Neuronal stem cell (in vitro differentiated cells): ENCODE measurements around the gene ACTBL2.

ENCODE experiments used
- DNase-seq: peaks from one replicate; pipeline ENCODE4 v3.0.0-alpha.2; 2013; ENCODE audit warnings: low spot score
- H2AFZ ChIP-seq: one replicate; pipeline ENCODE4 v1.6.1; 2013; ENCODE audit warnings: mild to moderate bottlenecking, low read length, inconsistent platforms
- H2AK5ac ChIP-seq: 2 replicates; pipeline ENCODE4 v1.6.1; 2013; ENCODE audit warnings: low read depth, mild to moderate bottlenecking, inconsistent platforms, low read length, moderate library complexity, mixed read lengths
- H2BK120ac ChIP-seq: 2 replicates; pipeline ENCODE4 v1.6.1; 2013; ENCODE audit warnings: low read depth, mild to moderate bottlenecking, inconsistent platforms, low read length, moderate library complexity, mixed read lengths
- H2BK12ac ChIP-seq: one replicate; pipeline ENCODE4 v1.6.1; 2013; ENCODE audit warnings: low read length, inconsistent platforms
- H2BK15ac ChIP-seq: 2 replicates; pipeline ENCODE4 v1.6.1; 2013; ENCODE audit warnings: mild to moderate bottlenecking, low read length, inconsistent platforms, mixed read lengths
- H2BK5ac ChIP-seq: one replicate; pipeline ENCODE4 v1.6.1; 2013; ENCODE audit warnings: inconsistent platforms, mild to moderate bottlenecking, low read length, moderate library complexity
- H3K14ac ChIP-seq: one replicate; pipeline ENCODE4 v1.6.1; 2013; ENCODE audit warnings: low read length, inconsistent platforms
- H3K18ac ChIP-seq: 2 replicates; pipeline ENCODE4 v1.6.1; 2013; ENCODE audit warnings: low read length, inconsistent platforms
- H3K23ac ChIP-seq: 2 replicates; pipeline ENCODE4 v1.6.1; 2013; ENCODE audit warnings: low read depth, mild to moderate bottlenecking, mixed read lengths, low read length, inconsistent platforms; ENCODE audit not compliant: poor library complexity
- H3K27ac ChIP-seq: replicated peaks from 3 replicates; pipeline ENCODE4 v1.5.1; 2013; ENCODE audit warnings: low read length, inconsistent platforms
- H3K27me3 ChIP-seq, 3 experiments: 2 replicates each; pipeline ENCODE4 v1.6.1; 2013; ENCODE audit warnings: low read length in 3 of 3, mild to moderate bottlenecking in 2 of 3, inconsistent platforms in 1 of 3, low read depth in 1 of 3, mixed read lengths in 1 of 3, moderate library complexity in 1 of 3; ENCODE audit not compliant: control insufficient read depth in 3 of 3, insufficient read depth in 3 of 3
- H3K36me3 ChIP-seq, 2 donors: replicated peaks in 1 of 2; 2 replicates each; pipeline ENCODE4 v1.6.1; 2013; ENCODE audit warnings: low read length in 2 of 2; ENCODE audit not compliant: control insufficient read depth in 2 of 2, insufficient read depth in 2 of 2
- H3K4ac ChIP-seq: 2 replicates; pipeline ENCODE4 v1.6.1; 2013; ENCODE audit warnings: inconsistent platforms, mild to moderate bottlenecking, low read length, moderate library complexity
- H3K4me1 ChIP-seq, 2 donors: 1 replicate in 1 of 2; 2 replicates in 1 of 2; pipeline ENCODE4 v1.6.1; 2013; ENCODE audit warnings: low read length in 2 of 2, low read depth in 1 of 2; ENCODE audit not compliant: control insufficient read depth in 2 of 2, insufficient read depth in 1 of 2
- H3K4me2 ChIP-seq: one replicate; pipeline ENCODE4 v1.6.1; 2013; ENCODE audit warnings: mild to moderate bottlenecking, low read length, inconsistent platforms; ENCODE audit not compliant: insufficient read depth, poor library complexity, severe bottlenecking
- H3K4me3 ChIP-seq, 2 donors: 2 replicates each; pipeline ENCODE4 v1.5.1; 2013; ENCODE audit warnings: low read length in 2 of 2, mild to moderate bottlenecking in 2 of 2, inconsistent platforms in 1 of 2, moderate library complexity in 1 of 2
- H3K79me1 ChIP-seq: one replicate; pipeline ENCODE4 v1.6.1; 2013; ENCODE audit warnings: low read depth, mild to moderate bottlenecking, inconsistent platforms, low read length, moderate library complexity
- H3K9ac ChIP-seq: one replicate; pipeline ENCODE4 v1.6.1; 2013; ENCODE audit warnings: mild to moderate bottlenecking, low read depth, low read length, inconsistent platforms; ENCODE audit not compliant: poor library complexity
- H3K9me3 ChIP-seq, 2 donors: replicated peaks in 1 of 2; 2 replicates each; pipeline versions ENCODE3 to v1.6.1; 2013; ENCODE audit warnings: low read length in 2 of 2, mild to moderate bottlenecking in 2 of 2, inconsistent platforms in 1 of 2, low read depth in 1 of 2, mixed read lengths in 1 of 2, moderate library complexity in 1 of 2; ENCODE audit not compliant: control insufficient read depth in 2 of 2, insufficient read depth in 1 of 2
- H4K8ac ChIP-seq: one replicate; pipeline ENCODE4 v1.6.1; 2013; ENCODE audit warnings: low read depth, mild to moderate bottlenecking, inconsistent platforms, low read length, moderate library complexity
- H4K91ac ChIP-seq: one replicate; pipeline ENCODE4 v1.6.1; 2013; ENCODE audit warnings: low read length, low read depth, mild to moderate bottlenecking, inconsistent platforms; ENCODE audit not compliant: poor library complexity
- WGBS, 2 donors: extraction: QIAGEN DNeasy Blood & Tissue Kit; methylation state at CpG; one replicate each; pipeline ENCODE4 v1.1.7; 2013; ENCODE audit warnings: missing lambda C conversion rate in 2 of 2, mixed read lengths in 1 of 2; ENCODE audit not compliant: insufficient read length in 2 of 2, insufficient replicate concordance in 1 of 2; ENCODE audit errors: extremely low coverage in 2 of 2; 5-methylcytosine and 5-hydroxymethylcytosine counted together

Gene ACTBL2

GRCh38 chr5:57437976-57438805 is 44.4 kb downstream of the ACTBL2 start:
- no peak overlapping the region for H3K4me3 ChIP-seq
- H3K27ac ChIP-seq = no peak overlapping the region
- DNase-seq = no peak
- no peak overlapping the region for H2BK15ac ChIP-seq
- H3K36me3 ChIP-seq = no peaks in the 10 kb centered on the region
- no peaks in the 10 kb centered on the region for H3K4me1 ChIP-seq
- no peak overlapping the region for H2BK12ac ChIP-seq
- H3K18ac ChIP-seq = no peak overlapping the region
- H3K9ac ChIP-seq = no peak overlapping the region
- H3K4ac ChIP-seq = no peak overlapping the region
- H3K27me3 ChIP-seq = peaks cover 0 to 4% (median 0%) of the 10 kb centered on the region in 3 experiments
- no peak overlapping the region for H3K14ac ChIP-seq
- H3K4me2 ChIP-seq = no peak overlapping the region
- H2AFZ ChIP-seq = no peak overlapping the region
- no peak overlapping the region for H3K23ac ChIP-seq
- no peak overlapping the region for H4K8ac ChIP-seq
- no peak overlapping the region for H2BK5ac ChIP-seq
- no peaks in the 10 kb centered on the region for H3K9me3 ChIP-seq
- H2BK120ac ChIP-seq = no peak overlapping the region
- WGBS, 2 donors = no CpG with 5 or more reads among the region's 8 CpGs
- H3K79me1 ChIP-seq = no peaks in the 10 kb centered on the region
- no peak overlapping the region for H4K91ac ChIP-seq
- H2AK5ac ChIP-seq = no peak overlapping the region

DNA sequence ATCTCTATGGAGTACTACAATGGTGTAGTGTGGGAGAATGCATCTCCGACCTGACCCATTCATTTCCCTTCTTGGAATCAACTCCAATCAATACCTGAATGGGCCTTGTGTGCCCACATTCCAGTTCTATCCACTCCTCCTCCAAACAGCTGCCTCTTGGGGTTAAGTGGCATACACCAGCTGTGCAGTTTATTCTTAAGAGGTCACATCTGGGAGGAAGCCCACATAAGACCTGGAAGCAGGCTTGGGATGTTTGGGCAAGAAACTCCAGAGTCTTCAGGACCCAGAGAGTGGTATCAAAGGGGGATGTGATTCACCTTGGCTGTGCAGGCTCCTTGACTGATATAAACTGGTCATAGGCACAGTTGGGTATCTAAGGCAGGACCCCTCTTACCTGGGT is 46.0 kb downstream of the ACTBL2 start:
- H3K18ac ChIP-seq = no peak overlapping the region
- no peaks in the 10 kb centered on the region for H3K27me3 ChIP-seq
- H3K9me3 ChIP-seq = no peaks in the 10 kb centered on the region
- H2BK120ac ChIP-seq = no peak overlapping the region
- H3K4me2 ChIP-seq = no peak overlapping the region
- H4K8ac ChIP-seq = no peak overlapping the region
- no peak overlapping the region for H2BK5ac ChIP-seq
- H2BK15ac ChIP-seq = no peak overlapping the region
- H3K27ac ChIP-seq = no peak overlapping the region
- H3K4ac ChIP-seq = no peak overlapping the region
- no peak overlapping the region for H3K9ac ChIP-seq
- WGBS, 2 donors = no CpG with 5 or more reads among the region's 1 CpG
- no peak for DNase-seq
- H3K79me1 ChIP-seq = no peaks in the 10 kb centered on the region
- no peak overlapping the region for H3K23ac ChIP-seq
- no peak overlapping the region for H2BK12ac ChIP-seq
- no peaks in the 10 kb centered on the region for H3K36me3 ChIP-seq
- H3K4me3 ChIP-seq = no peak overlapping the region
- no peak overlapping the region for H2AFZ ChIP-seq
- H3K14ac ChIP-seq = no peak overlapping the region
- H4K91ac ChIP-seq = no peak overlapping the region
- peaks cover 0 to 4% of the 10 kb centered on the region in 2 donors for H3K4me1 ChIP-seq
- H2AK5ac ChIP-seq = no peak overlapping the region

DNA sequence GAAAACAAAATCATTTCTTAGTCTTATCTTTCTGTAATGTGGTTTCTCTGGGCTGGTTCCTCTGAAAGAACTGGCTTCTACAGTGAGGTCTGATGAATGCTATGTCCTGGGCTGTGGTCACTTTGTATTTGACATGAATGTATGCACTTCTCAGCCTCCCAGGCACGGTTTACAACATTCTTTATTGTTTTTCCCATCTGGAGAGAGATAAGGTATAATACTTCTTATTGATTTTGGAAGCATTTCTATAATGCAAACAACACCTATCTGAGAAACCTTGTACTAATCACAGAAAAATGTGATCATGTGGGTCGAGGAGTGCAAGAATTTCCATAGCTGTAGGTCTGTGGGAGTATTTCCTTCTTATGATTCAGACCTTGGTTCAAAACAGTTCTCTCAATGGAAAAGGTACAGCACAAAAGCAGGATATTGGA is 46.9 kb downstream of the ACTBL2 start:
- WGBS, 2 donors = no CpG with 5 or more reads among the region's 2 CpGs
- Histone ChIP-seq H4K8ac (no peak overlapping the region), H3K23ac (no peak overlapping the region), H2AFZ (no peak overlapping the region), H4K91ac (no peak overlapping the region), H3K27ac (no peak overlapping the region), H2AK5ac (no peak overlapping the region), H3K79me1 (no peaks in the 10 kb centered on the region), H3K4me2 (no peak overlapping the region), H2BK120ac (no peak overlapping the region), H3K36me3 (no peaks in the 10 kb centered on the region), H2BK12ac (no peak overlapping the region), H3K4me3 (no peak overlapping the region), H3K18ac (no peak overlapping the region), H3K14ac (no peak overlapping the region), H2BK15ac (no peak overlapping the region), H2BK5ac (no peak overlapping the region), H3K9me3 (peaks cover 0 to 2% of the 10 kb centered on the region in 2 donors), H3K27me3 (no peaks in the 10 kb centered on the region), H3K4me1 (peaks cover 0 to 4% of the 10 kb centered on the region in 2 donors), H3K4ac (no peak overlapping the region), H3K9ac (no peak overlapping the region)
- DNase-seq = no peak

DNA sequence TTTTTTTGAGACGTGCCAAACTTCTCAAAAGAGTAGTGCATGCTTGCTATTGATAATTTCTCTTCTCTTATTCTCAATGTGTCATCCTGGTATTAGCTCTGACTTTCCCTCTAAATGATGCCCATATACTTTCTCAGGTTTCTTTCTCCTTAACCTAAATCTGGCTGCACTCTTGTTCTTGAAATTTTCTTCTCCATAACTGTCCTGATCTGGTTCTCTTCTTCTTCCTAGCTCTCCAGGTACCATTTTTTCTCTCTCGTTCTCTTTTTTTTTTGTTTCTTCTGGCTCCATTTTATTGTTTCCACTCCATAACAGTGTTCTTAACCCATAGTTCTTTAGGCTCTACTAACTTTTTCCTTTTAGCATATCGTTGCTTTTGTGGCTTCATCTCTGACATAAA is 47.9 kb downstream of the ACTBL2 start:
- no peak overlapping the region for H3K4me2 ChIP-seq
- no peak overlapping the region for H4K8ac ChIP-seq
- peaks cover 0 to 4% of the 10 kb centered on the region in 2 donors for H3K4me1 ChIP-seq
- no peaks in the 10 kb centered on the region for H3K27me3 ChIP-seq
- H3K9ac ChIP-seq = no peak overlapping the region
- no peak overlapping the region for H2BK12ac ChIP-seq
- H3K4ac ChIP-seq = no peak overlapping the region
- WGBS, 2 donors = no CpG with 5 or more reads among the region's 3 CpGs
- no peak overlapping the region for H2AFZ ChIP-seq
- H3K27ac ChIP-seq = no peak overlapping the region
- DNase-seq = no peak
- H3K4me3 ChIP-seq = no peak overlapping the region
- H2AK5ac ChIP-seq = no peak overlapping the region
- no peaks in the 10 kb centered on the region for H3K79me1 ChIP-seq
- no peak overlapping the region for H4K91ac ChIP-seq
- no peaks in the 10 kb centered on the region for H3K36me3 ChIP-seq
- H2BK15ac ChIP-seq = no peak overlapping the region
- no peak overlapping the region for H3K14ac ChIP-seq
- no peak overlapping the region for H3K23ac ChIP-seq
- no peak overlapping the region for H2BK120ac ChIP-seq
- no peak overlapping the region for H3K18ac ChIP-seq
- H2BK5ac ChIP-seq = no peak overlapping the region
- peaks cover 0 to 2% of the 10 kb centered on the region in 2 donors for H3K9me3 ChIP-seq
